GM12878 (cell line): ENCODE data around the gene SLC15A5. TPM values are rescaled to one million over a fixed set of nuclear protein-coding genes. Genes with fewer than 3 reads are reported as not detected.

Experiments used
- ATAC-seq: fragments of 200-7000 bp; cut with Tn5 transposase; 3 replicates; pipeline ENCODE4 v1.9.1; 2020; ENCODE audit warnings: mild to moderate bottlenecking, moderate library complexity
- BruUV-seq: library from RNA; stranded (reverse); fragments of 400-500 nt; replicated peaks from 2 replicates; lab custom pipeline; 2021; lab: Mats Ljungman, UMichigan
- CTCF ChIA-PET: fragments of 300-600 bp; sonication (Branson Sonifier 250); formaldehyde crosslinking; extraction: SDS; loops from one replicate; lab custom pipeline; 2021; ENCODE audit warnings: inconsistent platforms; lab: Yijun Ruan, JAX
- POLR2A ChIA-PET: fragments of 350-600 bp; formaldehyde crosslinking; extraction: SDS; loops from one replicate; lab custom pipeline; 2021; ENCODE audit warnings: inconsistent platforms; lab: Charles Lee
- RAD21 ChIA-PET: fragments of 300-600 bp; sonication (Branson Sonifier 250); formaldehyde crosslinking; loops from one replicate; lab custom pipeline; 2023; ENCODE audit warnings: antibody characterized with exemption; ENCODE audit not compliant: unreplicated experiment; lab: Charles Lee
- SMC1A ChIA-PET: fragments of 300-600 bp; sonication (Branson Sonifier 250); formaldehyde crosslinking; loops from one replicate; lab custom pipeline; 2023; ENCODE audit not compliant: unreplicated experiment, uncharacterized antibody; lab: Charles Lee
- DNase-seq: peaks from one replicate; pipeline ENCODE4 v3.0.0-alpha.2; 2011; ENCODE audit warnings: low read depth, low spot score
- FAIRE-seq: peaks from 3 replicates; lab custom pipeline; 2011; peaks lifted over from hg19 to GRCh38; lab: Jason Lieb, UNC
- H2AFZ ChIP-seq: 2 replicates; pipeline ENCODE4 v1.6.0; 2011; ENCODE audit warnings: low read depth, low read length, control low read depth; ENCODE audit not compliant: control insufficient read depth
- H3K27ac ChIP-seq: 2 replicates; pipeline ENCODE4 v1.5.1; 2011; ENCODE audit warnings: control low read depth; ENCODE audit not compliant: control insufficient read depth, insufficient read depth
- H3K27me3 ChIP-seq, 2 experiments: replicated peaks in 1 of 2; 2 replicates each; pipeline versions ENCODE4 v1.6.0 to v1.6.1; 2011; ENCODE audit warnings: low read length in 1 of 2; ENCODE audit not compliant: control insufficient read depth in 2 of 2, insufficient read depth in 2 of 2
- H3K36me3 ChIP-seq, 2 experiments: 2 replicates each; pipeline ENCODE4 v1.5.1; 2011; ENCODE audit warnings: low read length in 1 of 2; ENCODE audit not compliant: control insufficient read depth in 2 of 2, insufficient read depth in 2 of 2
- H3K4me1 ChIP-seq: 2 replicates; pipeline ENCODE4 v1.6.1; 2011; ENCODE audit warnings: mild to moderate bottlenecking, low read length, moderate library complexity, mixed read lengths; ENCODE audit not compliant: control insufficient read depth, insufficient read depth
- H3K4me2 ChIP-seq: 2 replicates; pipeline ENCODE4 v1.6.0; 2011; ENCODE audit warnings: control low read depth; ENCODE audit not compliant: control insufficient read depth, insufficient read depth
- H3K4me3 ChIP-seq: fragments of 200-600 bp; sonication (generic); 2 replicates; pipeline ENCODE4 v1.5.1; 2016
- H3K79me2 ChIP-seq: 2 replicates; pipeline ENCODE4 v1.6.0; 2011; ENCODE audit warnings: low read length; ENCODE audit not compliant: control insufficient read depth, insufficient read depth
- H3K9ac ChIP-seq: 2 replicates; pipeline ENCODE4 v1.8.0; 2011; ENCODE audit warnings: low read length, control low read depth, mixed read lengths; ENCODE audit not compliant: control insufficient read depth, insufficient read depth
- H3K9me3 ChIP-seq: replicated peaks from 3 replicates; pipeline ENCODE4 v1.5.1; 2011; ENCODE audit warnings: mild to moderate bottlenecking, low read length; ENCODE audit not compliant: control insufficient read depth, insufficient read depth
- H4K20me1 ChIP-seq: 2 replicates; pipeline ENCODE4 v1.6.0; 2011; ENCODE audit not compliant: control insufficient read depth, insufficient read depth
- ASH2L ChIP-seq: fragments of 300-600, 200-600 bp; sonication (generic); IDR thresholded peaks from 2 replicates; pipeline ENCODE4 v1.6.1; 2017; ENCODE audit warnings: low read depth, mild to moderate bottlenecking, borderline replicate concordance
- BRCA1 ChIP-seq: IDR thresholded peaks from 2 replicates; pipeline ENCODE4 v1.6.1; 2011; ENCODE audit warnings: low read depth, low read length, improper control_type of control experiment
- MTA2 ChIP-seq: fragments of 450-650 bp; IDR thresholded peaks from 2 replicates; pipeline ENCODE4 v1.6.1; 2016; ENCODE audit warnings: low read depth, mild to moderate bottlenecking, moderate library complexity
- POU2F2 ChIP-seq: IDR thresholded peaks from 3 replicates; pipeline ENCODE4 v1.6.1; 2011; ENCODE audit warnings: low read depth, mild to moderate bottlenecking, low read length, borderline replicate concordance
- SIN3A ChIP-seq: IDR thresholded peaks from 2 replicates; pipeline ENCODE4 v1.6.1; 2012; ENCODE audit warnings: low read depth, low read length, improper control_type of control experiment
- ZNF217 ChIP-seq: fragments of 450-650 bp; IDR thresholded peaks from 2 replicates; pipeline ENCODE4 v1.6.1; 2017; ENCODE audit warnings: antibody characterized with exemption, mild to moderate bottlenecking
- WGBS: methylation state at CpG from one replicate; pipeline ENCODE4 v1.1.6; 2016; ENCODE audit warnings: low lambda C conversion rate; ENCODE audit not compliant: insufficient replicate concordance, insufficient coverage; ENCODE audit errors: missing lambda C conversion rate; 5-methylcytosine and 5-hydroxymethylcytosine counted together
- in situ Hi-C: fragments of 300-500 bp; cut with MboI; formaldehyde crosslinking; loops from 9 replicates; pipeline ENCODE4 v1.14.3; 2018; ENCODE audit warnings: mixed read lengths
- intact Hi-C: fragments of 100-400 bp; cut with micrococcal nuclease; formaldehyde crosslinking; loops from one replicate; pipeline ENCODE4 v1.14.2; 2022; ENCODE audit not compliant: unreplicated experiment
- polyA plus RNA-seq, 11 experiments: library from polyadenylated mRNA; depleted of rRNA in 4 of 11; unstranded in 6 of 11; stranded (reverse) in 5 of 11; fragments of >200 nt; fragmentation: Nextera tagmentation in 4 of 11; fragmentation: Illumina TruSeq in 1 of 11; extraction: Ambion mirVana in 4 of 11; extraction: Trizol in 1 of 11; gene quantifications; 1 replicate in 1 of 11; 2 replicates in 10 of 11; pipeline versions ENCODE4 v1.2.1 to v1.2.3, GENCODE V29; 2011 to 2016; ENCODE audit warnings: inconsistent platforms in 2 of 11, missing spikeins in 2 of 11, low read depth in 1 of 11
- total RNA-seq, 4 experiments: library from RNA; depleted of rRNA in 3 of 4; stranded (reverse); fragments of >200 nt in 3 of 4; fragmentation: Illumina TruSeq in 1 of 4; extraction: Trizol in 1 of 4; gene quantifications; 2 replicates each; pipeline versions ENCODE4 v1.2.1 to v1.2.3, GENCODE V29; 2013 to 2021

The SLC15A5 gene
- total and polyA plus RNA-seq, 10 of the 15 experiments (the other 5 are each of a cell fraction or from before 2014, with no cell fraction given): not detected

GRCh38 chr12:16245209-16245608, 32.3 kb downstream of the SLC15A5 start:
- intact Hi-C loops: no loop called here
- ChIA-PET POLR2A (no interaction called here), CTCF (no interaction called here), RAD21 (no interaction called here), SMC1A (no interaction called here)
- no peak for TF ChIP-seq BRCA1
- Histone ChIP-seq H3K36me3 (no peaks in the 10 kb centered on the region), H4K20me1 (no peaks in the 10 kb centered on the region), H3K9ac (no peak overlapping the region), H3K27ac (no peak overlapping the region), H3K79me2 (no peaks in the 10 kb centered on the region), H3K4me2 (no peak overlapping the region), H3K27me3 (no peaks in the 10 kb centered on the region), H3K9me3 (no peaks in the 10 kb centered on the region), H3K4me1 (no peaks in the 10 kb centered on the region), H2AFZ (no peak overlapping the region), H3K4me3 (no peak overlapping the region)
- ATAC-seq: no peak
- in situ Hi-C loops: no loop called here
- WGBS: 19% methylated on average over 3 of the region's 3 CpGs
- BruUV-seq: no TSS peak
- DNase-seq: no peak
- FAIRE-seq: no peak

- TF ChIP-seq MTA2 (peak; percentile 56), ASH2L (no peak), SIN3A (no peak), ZNF217 (no peak), POU2F2 (no peak)
- no TSS peak for BruUV-seq
- Histone ChIP-seq H3K27me3 (no peaks in the 10 kb centered on the region), H2AFZ (no peak overlapping the region), H3K27ac (no peak overlapping the region), H3K9me3 (no peaks in the 10 kb centered on the region), H4K20me1 (no peaks in the 10 kb centered on the region), H3K4me2 (no peak overlapping the region), H3K4me1 (no peaks in the 10 kb centered on the region), H3K9ac (no peak overlapping the region), H3K36me3 (no peaks in the 10 kb centered on the region), H3K79me2 (no peaks in the 10 kb centered on the region), H3K4me3 (no peak overlapping the region)
- in situ Hi-C loops (no loop called here), intact Hi-C loops (no loop called here)
- POLR2A ChIA-PET: no interaction called here
- FAIRE-seq: no peak
- RAD21 ChIA-PET: no interaction called here
- CTCF ChIA-PET: interaction anchor here (0.6 kb wide), 1 partner anchor 1347 kb away, joined by 3 read pairs; no protein-coding TSS in a partner anchor
- no peak for DNase-seq
- ATAC-seq: no peak
- 45% methylated on average over 9 of the region's 9 CpGs for WGBS
- SMC1A ChIA-PET: interaction anchor here (0.6 kb wide), 1 partner anchor 137 kb away, joined by 3 read pairs; no protein-coding TSS in a partner anchor
Observed at GRCh38 chr12:16243487-16244412, 33.7 kb downstream of the SLC15A5 start.
